ENCODE measurements around the gene LTBR. TPM values are rescaled to one million over a fixed set of nuclear protein-coding genes. Genes with fewer than 3 reads are reported as not detected.
A peak's percentile ranks its signal among the peaks of the same experiment; 100 is the strongest.

The LTBR gene
- total RNA-seq, 3 donors from 2014 or later = 90.1 to 115 (median 108) TPM

- no peak for TF ChIP-seq CTCF (IDR thresholded peaks at IDR 0.05)
- TF ChIP-seq POLR2AphosphoS5 (IDR thresholded peaks at IDR 0.05) = no peak
- TF ChIP-seq POLR2A (IDR thresholded peaks at IDR 0.05) = no peak
- H3K9me3 ChIP-seq = no peaks in the 10 kb centered on the region
- DNase-seq (ENCODE audit: low spot score in 2 of 2) = no peak
- H3K36me3 ChIP-seq = no peaks in the 10 kb centered on the region
- intact Hi-C loops (cut with DNase I; ENCODE audit: low total_unique reads) = no loop called here
- H3K4me1 ChIP-seq = peaks cover 0 to 4% of the 10 kb centered on the region in 2 donors
- H3K27ac ChIP-seq = peak overlapping the region in 1 of 2 donors; percentile 59
- H3K4me3 ChIP-seq = no peak overlapping the region
- no peaks in the 10 kb centered on the region for H3K27me3 ChIP-seq
These were observed 31.5 kb upstream of the LTBR start for GRCh38 chr12:6352193-6353173.

- Histone ChIP-seq H3K27me3 (no peaks in the 10 kb centered on the region), H3K36me3 (no peaks in the 10 kb centered on the region), H3K27ac (no peak overlapping the region), H3K4me3 (no peak overlapping the region), H3K4me1 (peaks cover 0 to 4% of the 10 kb centered on the region in 2 donors), H3K9me3 (no peaks in the 10 kb centered on the region)
- intact Hi-C loops (cut with DNase I; ENCODE audit: low total_unique reads) = no loop called here
- TF ChIP-seq CTCF (IDR thresholded peaks at IDR 0.05) (no peak), POLR2AphosphoS5 (IDR thresholded peaks at IDR 0.05) (no peak), POLR2A (IDR thresholded peaks at IDR 0.05) (no peak)
- no peak for DNase-seq (ENCODE audit: low spot score in 2 of 2)
These were observed 29.2 kb upstream of the LTBR start for GRCh38 chr12:6354495-6355393.

- DNase-seq (ENCODE audit: low spot score in 2 of 2) = no peak
- TF ChIP-seq POLR2AphosphoS5 (IDR thresholded peaks at IDR 0.05) = no peak
- no peak for TF ChIP-seq CTCF (IDR thresholded peaks at IDR 0.05)
- TF ChIP-seq POLR2A (IDR thresholded peaks at IDR 0.05) = no peak
- H3K4me3 ChIP-seq = no peak overlapping the region
- H3K9me3 ChIP-seq = no peaks in the 10 kb centered on the region
- no peaks in the 10 kb centered on the region for H3K27me3 ChIP-seq
- H3K36me3 ChIP-seq = no peaks in the 10 kb centered on the region
- intact Hi-C loops (cut with DNase I; ENCODE audit: low total_unique reads) = no loop called here
- H3K4me1 ChIP-seq = peaks cover 0 to 4% of the 10 kb centered on the region in 2 donors
- no peak overlapping the region for H3K27ac ChIP-seq
These were observed 28.2 kb upstream of the LTBR start for GRCh38 chr12:6355491-6356373.

GRCh38 chr12:6356374-6356820 lies 27.6 kb upstream of the LTBR start:
- no peak for DNase-seq (ENCODE audit: low spot score in 2 of 2)
- H3K4me1 ChIP-seq = peaks cover 0 to 4% of the 10 kb centered on the region in 2 donors
- no peaks in the 10 kb centered on the region for H3K9me3 ChIP-seq
- H3K36me3 ChIP-seq = no peaks in the 10 kb centered on the region
- H3K27ac ChIP-seq = no peak overlapping the region
- intact Hi-C loops (cut with DNase I; ENCODE audit: low total_unique reads) = no loop called here
- no peak overlapping the region for H3K4me3 ChIP-seq
- TF ChIP-seq CTCF (IDR thresholded peaks at IDR 0.05) (no peak), POLR2AphosphoS5 (IDR thresholded peaks at IDR 0.05) (no peak), POLR2A (IDR thresholded peaks at IDR 0.05) (no peak)
- H3K27me3 ChIP-seq = no peaks in the 10 kb centered on the region
